K562 (cell line): ENCODE data around the gene NME4. TPM values are rescaled to one million over a fixed set of nuclear protein-coding genes. Genes with fewer than 3 reads are reported as not detected.

ENCODE experiments used
- BCOR ChIP-seq: fragments of 450-650 bp; IDR thresholded peaks from 2 replicates; pipeline ENCODE4 v1.6.1; 2016
- BHLHE40 ChIP-seq: IDR thresholded peaks from 2 replicates; pipeline ENCODE4 v1.6.1; 2011; ENCODE audit warnings: low read length, improper control_type of control experiment
- CLOCK ChIP-seq: fragments of 250-450 bp; sonication (Bioruptor Pico); IDR thresholded peaks from 2 replicates; pipeline ENCODE4 v1.4.0; 2020; ENCODE audit warnings: mild to moderate bottlenecking, moderate library complexity, borderline replicate concordance
- DPF2 ChIP-seq: fragments of 450-650 bp; IDR thresholded peaks from 2 replicates; pipeline ENCODE4 v1.6.1; 2016
- ESRRA ChIP-seq: fragments of 450-650 bp; IDR thresholded peaks from 2 replicates; pipeline ENCODE4 v1.6.1; 2014; ENCODE audit warnings: low read depth, mild to moderate bottlenecking, moderate library complexity, borderline replicate concordance
- ETV6 ChIP-seq, 3 experiments: fragments of 150-350 bp in 1 of 3; sonication (generic) in 1 of 3; formaldehyde crosslinking in 1 of 3; IDR thresholded peaks; 2 replicates each; pipeline versions ENCODE4 v1.6.1 to v1.8.0; 2014 to 2022; ENCODE audit warnings: borderline replicate concordance in 2 of 3, low read depth in 2 of 3, antibody characterized with exemption in 1 of 3, low read length in 1 of 3, mild to moderate bottlenecking in 1 of 3, missing genetic modification reagents in 1 of 3
- IFI16 ChIP-seq: fragments of 250-450 bp; sonication (Bioruptor Pico); IDR thresholded peaks from 2 replicates; pipeline ENCODE4 v2.1.2; 2022; ENCODE audit warnings: mild to moderate bottlenecking, inconsistent platforms
- ILF3 ChIP-seq: fragments of 450-650 bp; IDR thresholded peaks from 2 replicates; pipeline ENCODE4 v1.6.1; 2018; ENCODE audit warnings: antibody characterized with exemption, mild to moderate bottlenecking, moderate library complexity, borderline replicate concordance
- MAFG ChIP-seq: fragments of 450-650 bp; conservative IDR thresholded peaks from 2 replicates; pipeline ENCODE4 v1.6.1; 2016; ENCODE audit warnings: missing genetic modification characterization, missing compliant biosample characterization
- MAFK ChIP-seq: IDR thresholded peaks from 2 replicates; pipeline ENCODE4 v1.6.1; 2011; ENCODE audit warnings: low read length, improper control_type of control experiment
- NEUROD1 ChIP-seq: fragments of 150-350 bp; IDR thresholded peaks from 2 replicates; pipeline ENCODE4 v1.6.1; 2014; ENCODE audit warnings: borderline replicate concordance, low read length, low read depth; ENCODE audit not compliant: partially characterized antibody
- NR1H2 ChIP-seq: sonication (generic); formaldehyde crosslinking; IDR thresholded peaks from 2 replicates; pipeline ENCODE4 v1.4.0; 2020; ENCODE audit warnings: mild to moderate bottlenecking, missing genetic modification reagents
- POLR2AphosphoS5 ChIP-seq: IDR thresholded peaks from 2 replicates; pipeline ENCODE4 v1.6.1; 2011; ENCODE audit warnings: mild to moderate bottlenecking, low read depth, low read length, moderate library complexity; ENCODE audit not compliant: control insufficient read depth, insufficient read depth
- RBFOX2 ChIP-seq: fragments of 200-400 bp; formaldehyde crosslinking; IDR thresholded peaks from 2 replicates; pipeline ENCODE4 v1.6.1; 2017; ENCODE audit warnings: low read depth, mild to moderate bottlenecking, low read length, moderate library complexity
- RBM25 ChIP-seq: fragments of 200-400 bp; formaldehyde crosslinking; IDR thresholded peaks from 2 replicates; pipeline ENCODE4 v1.6.1; 2018; ENCODE audit warnings: low read length, low read depth, moderate library complexity; ENCODE audit not compliant: severe bottlenecking
- RFX1 ChIP-seq: fragments of 450-650 bp; IDR thresholded peaks from 2 replicates; pipeline ENCODE4 v1.6.1; 2016; ENCODE audit warnings: mild to moderate bottlenecking, moderate library complexity
- SP1 ChIP-seq: sonication (generic); formaldehyde crosslinking; IDR thresholded peaks from 2 replicates; pipeline ENCODE4 v1.8.1; 2022; ENCODE audit warnings: mild to moderate bottlenecking, missing genetic modification reagents
- TAF9B ChIP-seq: fragments of 450-650 bp; IDR thresholded peaks from 2 replicates; pipeline ENCODE4 v1.6.1; 2018; ENCODE audit warnings: mild to moderate bottlenecking; ENCODE audit not compliant: partially characterized antibody
- TBP ChIP-seq: optimal IDR thresholded peaks from 2 replicates; pipeline ENCODE3; 2011; ENCODE audit warnings: low read depth, low read length, improper control_type of control experiment
- XRCC5 ChIP-seq: fragments of 200-400 bp; formaldehyde crosslinking; IDR thresholded peaks from 2 replicates; pipeline ENCODE4 v1.6.1; 2017; ENCODE audit warnings: low read depth, mild to moderate bottlenecking, low read length
- YBX1 ChIP-seq: fragments of 450-650 bp; IDR thresholded peaks from 2 replicates; pipeline ENCODE4 v1.7.1; 2016; ENCODE audit warnings: mild to moderate bottlenecking
- ZFP1 ChIP-seq: fragments of 450-650 bp; formaldehyde crosslinking; IDR thresholded peaks from 2 replicates; pipeline ENCODE4 v1.4.0; 2020; ENCODE audit warnings: mild to moderate bottlenecking, mixed read lengths
- ZNF184 ChIP-seq: sonication (generic); formaldehyde crosslinking; IDR thresholded peaks from 2 replicates; pipeline ENCODE4 v1.5.0; 2020; ENCODE audit warnings: missing genetic modification reagents
- ZNF41 ChIP-seq: fragments of 250-450 bp; sonication (Bioruptor Pico); conservative IDR thresholded peaks from 2 replicates; pipeline ENCODE4 v1.4.0; 2020; ENCODE audit warnings: mild to moderate bottlenecking
- ZNF707 ChIP-seq: fragments of 250-450 bp; sonication (Bioruptor Pico); conservative IDR thresholded peaks from 2 replicates; pipeline ENCODE4 v1.8.0; 2022; ENCODE audit warnings: inconsistent platforms, mild to moderate bottlenecking, moderate library complexity
- polyA plus RNA-seq, 8 experiments: library from polyadenylated mRNA; depleted of rRNA in 4 of 8; stranded (reverse) in 5 of 8; unstranded in 3 of 8; fragments of >200 nt; fragmentation: Nextera tagmentation in 2 of 8; fragmentation: Illumina TruSeq in 1 of 8; extraction: Ambion mirVana in 2 of 8; extraction: Trizol in 1 of 8; gene quantifications; 2 replicates each; pipeline versions ENCODE4 v1.2.1 to v1.2.3, GENCODE V29; 2011 to 2014; ENCODE audit warnings: inconsistent platforms in 1 of 8, missing spikeins in 1 of 8
- total RNA-seq, 7 experiments: library from RNA; depleted of rRNA in 6 of 7; stranded (reverse); fragments of >200 nt in 6 of 7; fragmentation: Illumina TruSeq in 2 of 7; extraction: Trizol in 2 of 7; gene quantifications; 2 replicates each; pipeline versions ENCODE4 v1.2.1 to v1.2.3, GENCODE V29; 2011 to 2021; ENCODE audit warnings: low replicate concordance in 1 of 7
- TF ChIP-seq, protein P1 (sequence below), 2 experiments: fragments of 450-650 bp in 1 of 2; sonication (generic) in 1 of 2; formaldehyde crosslinking in 1 of 2; IDR thresholded peaks in 1 of 2; conservative IDR thresholded peaks in 1 of 2; 2 replicates each; pipeline versions ENCODE4 v1.6.1 to v1.8.1; 2016 to 2023; ENCODE audit warnings: mild to moderate bottlenecking in 2 of 2, moderate library complexity in 2 of 2, inconsistent platforms in 1 of 2, missing genetic modification reagents in 1 of 2
- TF ChIP-seq, protein P2 (sequence below): fragments of 250-450 bp; sonication (Bioruptor Pico); IDR thresholded peaks from 2 replicates; pipeline ENCODE4 v1.5.0; 2021

The NME4 gene
- total and polyA plus RNA-seq, 9 of the 15 experiments (the other 6 are each of a cell fraction or from before 2014, with no cell fraction given) = 15.4 to 264 (median 139) TPM

- TF ChIP-seq RBFOX2 = no peak
- TF ChIP-seq TBP = no peak
- TF ChIP-seq POLR2AphosphoS5 = no peak
- TF ChIP-seq ETV6 (IDR thresholded peaks at IDR 0.05; ENCODE audit: borderline replicate concordance in 1 of 2, low read depth in 2 of 2, low read length in 1 of 2) = no peak
- TF ChIP-seq ETV6 (CRISPR knock-in tag; IDR thresholded peaks at IDR 0.05; ENCODE audit: borderline replicate concordance) = no peak
- no peak for TF ChIP-seq ZNF184 (CRISPR knock-in tag)
- peak; percentile 63; the same call in 1 of the 2 replicates for TF ChIP-seq SP1 (CRISPR knock-in tag)
- TF ChIP-seq MAFK = no peak
- peak; percentile 95 for TF ChIP-seq BCOR
- no peak for TF ChIP-seq RFX1
- no peak for TF ChIP-seq MAFG (tag)
- TF ChIP-seq YBX1 = no peak
- no peak for TF ChIP-seq CLOCK (CRISPR knock-in tag)
- TF ChIP-seq ESRRA = 0 out of 2 replicates have a peak, but pooled peaks have one; percentile 19
- no peak for TF ChIP-seq ZFP1 (CRISPR knock-in tag)
- peak; percentile 17; the same call in 1 of the 2 replicates for TF ChIP-seq BHLHE40
- TF ChIP-seq NR1H2 (CRISPR knock-in tag) = no peak
- TF ChIP-seq, protein P1, sequence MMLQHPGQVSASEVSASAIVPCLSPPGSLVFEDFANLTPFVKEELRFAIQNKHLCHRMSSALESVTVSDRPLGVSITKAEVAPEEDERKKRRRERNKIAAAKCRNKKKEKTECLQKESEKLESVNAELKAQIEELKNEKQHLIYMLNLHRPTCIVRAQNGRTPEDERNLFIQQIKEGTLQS (IDR thresholded peaks at IDR 0.05) = peak; percentile 71
- TF ChIP-seq, protein P1 (CRISPR knock-in tag; conservative IDR thresholded peaks at IDR 0.05) = no peak
- TF ChIP-seq ZNF707 = no peak
- TF ChIP-seq RBM25 = peak; percentile 89
- TF ChIP-seq DPF2 = peak; percentile 51
- no peak for TF ChIP-seq IFI16 (CRISPR knock-in tag)
- no peak for TF ChIP-seq ILF3
- no peak for TF ChIP-seq ZNF41 (CRISPR knock-in tag)
- TF ChIP-seq TAF9B = no peak
- TF ChIP-seq, protein P2, sequence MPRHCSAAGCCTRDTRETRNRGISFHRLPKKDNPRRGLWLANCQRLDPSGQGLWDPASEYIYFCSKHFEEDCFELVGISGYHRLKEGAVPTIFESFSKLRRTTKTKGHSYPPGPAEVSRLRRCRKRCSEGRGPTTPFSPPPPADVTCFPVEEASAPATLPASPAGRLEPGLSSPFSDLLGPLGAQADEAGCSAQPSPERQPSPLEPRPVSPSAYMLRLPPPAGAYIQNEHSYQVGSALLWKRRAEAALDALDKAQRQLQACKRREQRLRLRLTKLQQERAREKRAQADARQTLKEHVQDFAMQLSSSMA (CRISPR knock-in tag) = no peak
- TF ChIP-seq XRCC5 = peak; percentile 74; the same call in 1 of the 2 replicates
- no peak for TF ChIP-seq NEUROD1
Observed at GRCh38 chr16:391885-392335, 5.1 kb upstream of the NME4 start (continued).
